Nephron progenitor cell (in vitro differentiated cells): Measurements from ENCODE around the gene GUCY1B1.

Source experiments
- DNase-seq: peaks from one replicate; pipeline ENCODE4 v3.0.0; 2021
- H3K27ac Mint-ChIP-seq: 2 replicates; pipeline ENCODE4 v1.8.0; 2021; ENCODE audit warnings: mild to moderate bottlenecking, moderate library complexity, mixed read lengths
- H3K27me3 Mint-ChIP-seq: 2 replicates; pipeline ENCODE4 v1.8.0; 2021; ENCODE audit warnings: mild to moderate bottlenecking, low read depth, mixed read lengths; ENCODE audit not compliant: poor library complexity
- H3K36me3 Mint-ChIP-seq: 2 replicates; pipeline ENCODE4 v1.8.0; 2021; ENCODE audit warnings: low read depth, mixed read lengths
- H3K4me1 Mint-ChIP-seq: 2 replicates; pipeline ENCODE4 v1.8.0; 2021; ENCODE audit warnings: mixed read lengths
- H3K4me3 Mint-ChIP-seq: 2 replicates; pipeline ENCODE4 v1.8.0; 2021; ENCODE audit warnings: mild to moderate bottlenecking, moderate library complexity, mixed read lengths
- H3K9me3 Mint-ChIP-seq: 2 replicates; pipeline ENCODE4 v1.8.0; 2021; ENCODE audit warnings: mild to moderate bottlenecking, moderate library complexity, mixed read lengths
- CTCF ChIP-seq: fragments of 200-600 bp; sonication (generic); IDR thresholded peaks from 2 replicates; pipeline ENCODE4 v1.5.0; 2021; ENCODE audit warnings: antibody characterized with exemption

Gene GUCY1B1

GRCh38 chr4:155800685-155801343 is 42.0 kb downstream of the GUCY1B1 start:
- Mint-ChIP-seq H3K36me3 (no peaks in the 10 kb centered on the region), H3K27ac (no peak overlapping the region), H3K4me1 (no peaks in the 10 kb centered on the region), H3K4me3 (no peak overlapping the region), H3K9me3 (no peaks in the 10 kb centered on the region), H3K27me3 (peaks cover 5% of the 10 kb centered on the region)
- no peak for TF ChIP-seq CTCF
- DNase-seq: no peak

GRCh38 chr4:155802190-155802959 is 43.6 kb downstream of the GUCY1B1 start:
- no peak overlapping the region for H3K4me3 Mint-ChIP-seq
- DNase-seq: no peak
- TF ChIP-seq CTCF: no peak
- no peaks in the 10 kb centered on the region for H3K4me1 Mint-ChIP-seq
- peaks cover 5% of the 10 kb centered on the region for H3K27me3 Mint-ChIP-seq
- H3K9me3 Mint-ChIP-seq: no peaks in the 10 kb centered on the region
- H3K27ac Mint-ChIP-seq: no peak overlapping the region
- no peaks in the 10 kb centered on the region for H3K36me3 Mint-ChIP-seq

GRCh38 chr4:155805016-155805415 is 46.2 kb downstream of the GUCY1B1 start:
- no peaks in the 10 kb centered on the region for H3K36me3 Mint-ChIP-seq
- peaks cover 5% of the 10 kb centered on the region for H3K27me3 Mint-ChIP-seq
- no peak for TF ChIP-seq CTCF
- no peaks in the 10 kb centered on the region for H3K4me1 Mint-ChIP-seq
- no peak overlapping the region for H3K27ac Mint-ChIP-seq
- no peak overlapping the region for H3K4me3 Mint-ChIP-seq
- H3K9me3 Mint-ChIP-seq: no peaks in the 10 kb centered on the region
- no peak for DNase-seq

GRCh38 chr4:155807021-155807420 is 48.2 kb downstream of the GUCY1B1 start:
- DNase-seq: no peak
- Mint-ChIP-seq H3K27me3 (peaks cover 5% of the 10 kb centered on the region), H3K27ac (no peak overlapping the region), H3K9me3 (no peaks in the 10 kb centered on the region), H3K36me3 (no peaks in the 10 kb centered on the region), H3K4me1 (no peaks in the 10 kb centered on the region), H3K4me3 (no peak overlapping the region)
- TF ChIP-seq CTCF: no peak

GRCh38 chr4:155809835-155810234 is 51.0 kb downstream of the GUCY1B1 start:
- Mint-ChIP-seq H3K9me3 (no peaks in the 10 kb centered on the region), H3K4me3 (no peak overlapping the region), H3K27me3 (peaks cover 2% of the 10 kb centered on the region), H3K36me3 (no peaks in the 10 kb centered on the region), H3K4me1 (peaks cover 5% of the 10 kb centered on the region), H3K27ac (no peak overlapping the region)
- DNase-seq: no peak
- peak; percentile 77 for TF ChIP-seq CTCF
